ENCODE results near the gene ITPK1.

Gene ITPK1

DNA sequence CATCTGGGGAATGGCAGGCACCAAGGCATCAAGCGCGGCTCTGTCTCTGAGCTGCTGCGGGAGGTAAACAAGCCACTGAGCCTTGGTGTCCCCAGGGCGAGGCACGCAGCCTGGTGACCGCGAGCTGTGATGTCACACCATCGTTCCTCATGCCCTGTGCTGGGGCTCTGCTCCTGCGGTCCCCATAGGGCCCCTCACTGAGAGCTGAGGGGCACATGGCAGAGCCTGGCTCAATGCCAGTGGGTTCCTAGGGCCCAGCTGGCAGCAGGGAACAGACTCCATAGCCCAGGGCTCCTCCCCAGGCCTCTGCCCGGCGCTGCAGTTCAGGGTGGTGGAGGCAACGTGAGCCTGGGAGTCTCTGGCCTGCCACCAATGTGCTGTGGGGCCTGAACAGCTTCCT is 170.2 kb downstream of the ITPK1 start:
- DNase-seq: no peak

- DNase-seq: no peak
Measured at GRCh38 chr14:92944976-92945375, 170.7 kb downstream of the ITPK1 start.

DNA sequence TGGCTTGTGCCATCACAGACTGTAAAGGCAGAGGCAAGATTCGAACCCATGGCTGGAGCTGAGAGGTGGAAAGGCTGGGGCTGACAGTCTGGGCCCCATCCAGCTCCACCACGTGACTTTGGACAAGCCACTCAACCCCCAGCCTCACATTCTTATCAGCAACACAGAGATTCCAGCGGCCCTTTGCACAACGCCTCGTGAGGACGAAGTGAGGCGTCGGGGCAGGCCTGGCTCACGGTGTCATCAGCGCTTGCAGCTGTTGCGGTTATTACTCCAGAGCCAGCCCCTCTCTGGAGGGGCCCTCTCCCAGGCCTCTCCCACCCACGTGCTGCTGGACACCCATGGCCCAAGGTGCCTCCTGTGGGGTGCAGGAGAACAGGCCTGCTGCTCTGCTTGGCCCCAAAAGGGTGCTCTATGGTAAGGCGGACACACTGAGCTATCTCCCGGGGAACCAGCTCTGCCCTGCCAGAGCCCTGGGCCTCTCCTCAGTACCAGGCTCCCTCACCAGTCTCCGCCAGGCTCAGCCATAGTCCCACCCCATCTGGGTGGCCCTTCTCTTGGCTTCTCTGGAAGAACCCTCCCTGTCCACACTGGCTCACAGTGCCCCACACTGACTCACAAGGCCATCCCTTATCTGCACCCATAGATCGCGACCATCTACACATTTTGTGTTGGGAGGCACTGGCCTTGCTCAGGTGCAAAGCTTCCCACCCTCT is 171.7 kb downstream of the ITPK1 start:
- no peak for DNase-seq

DNA sequence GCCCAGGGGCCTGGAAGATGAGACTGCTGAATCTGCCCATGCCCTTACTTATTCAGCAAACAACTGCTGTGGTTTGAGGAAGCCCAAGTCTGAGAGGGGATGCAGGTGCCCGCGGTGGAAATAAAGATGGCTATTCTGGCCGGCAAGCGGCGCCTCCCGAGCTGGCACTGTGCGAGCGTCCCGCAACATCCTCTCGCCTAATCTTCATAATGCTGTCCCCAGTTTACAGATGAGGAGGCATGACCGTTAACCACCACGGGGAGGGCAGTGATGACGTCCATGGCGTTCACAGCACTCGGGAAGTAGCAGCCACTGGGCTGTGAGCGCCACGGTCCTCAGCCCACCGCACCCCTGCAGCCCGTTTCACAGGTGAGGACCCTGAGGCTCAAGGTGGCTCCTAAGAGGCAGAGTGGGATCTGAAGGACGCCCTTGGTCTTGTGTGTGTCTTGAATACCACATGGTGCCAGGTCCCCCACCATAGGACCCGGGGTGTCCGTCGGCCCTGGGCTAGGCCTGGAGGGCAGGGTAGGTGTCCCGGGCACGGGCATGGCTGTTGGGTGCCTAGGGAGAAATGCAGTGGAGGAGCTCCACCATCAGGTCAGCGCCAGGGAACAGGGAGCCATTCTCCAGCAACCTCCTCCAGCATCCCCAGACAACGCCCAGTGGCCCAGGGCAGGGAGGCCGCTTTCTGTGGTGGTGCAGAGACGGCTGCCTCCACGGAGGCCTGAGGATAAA is 172.6 kb downstream of the ITPK1 start:
- no peak for DNase-seq

DNA sequence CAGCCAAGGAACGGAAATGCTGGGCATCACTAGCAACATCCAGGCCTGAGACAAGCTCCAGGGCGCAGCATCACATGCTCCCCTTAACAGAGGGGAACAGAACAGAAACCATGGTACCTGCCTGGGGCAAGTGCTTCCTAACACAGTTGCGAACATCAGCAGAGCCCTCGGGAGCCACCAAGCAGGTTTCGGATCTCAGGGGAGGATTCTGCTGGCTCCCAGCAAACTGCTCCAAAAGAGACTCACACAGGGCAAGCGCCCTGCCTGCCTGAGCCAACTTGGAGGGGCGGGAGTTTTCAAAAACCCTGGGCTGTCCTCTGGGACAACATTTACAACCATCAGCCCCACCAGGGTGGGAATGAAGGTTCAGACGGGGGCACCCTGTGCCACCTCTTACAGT is 173.1 kb downstream of the ITPK1 start:
- no peak for DNase-seq

DNA sequence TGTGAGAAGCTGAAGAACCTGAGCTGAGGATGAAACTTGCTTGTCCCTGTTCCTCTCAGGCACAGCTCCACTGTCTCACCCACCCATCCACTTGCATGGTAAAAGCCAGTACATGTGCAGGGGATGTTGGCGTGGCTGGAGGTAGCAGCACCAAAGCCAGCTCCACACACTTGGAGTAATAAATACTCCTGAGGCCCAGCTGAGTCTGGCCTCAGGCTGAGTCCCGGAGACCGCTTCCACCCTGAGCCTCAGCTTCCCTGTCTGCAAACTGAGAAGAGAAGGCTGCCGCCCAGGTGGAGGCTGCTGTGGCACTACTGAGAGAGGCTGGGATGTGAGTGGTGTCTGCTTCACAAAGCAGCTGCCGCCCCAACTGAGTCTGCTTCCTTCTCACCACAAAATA is 173.6 kb downstream of the ITPK1 start:
- no peak for DNase-seq

GRCh38 chr14:92941531-92941930 is 174.2 kb downstream of the ITPK1 start:
- DNase-seq: no peak

DNA sequence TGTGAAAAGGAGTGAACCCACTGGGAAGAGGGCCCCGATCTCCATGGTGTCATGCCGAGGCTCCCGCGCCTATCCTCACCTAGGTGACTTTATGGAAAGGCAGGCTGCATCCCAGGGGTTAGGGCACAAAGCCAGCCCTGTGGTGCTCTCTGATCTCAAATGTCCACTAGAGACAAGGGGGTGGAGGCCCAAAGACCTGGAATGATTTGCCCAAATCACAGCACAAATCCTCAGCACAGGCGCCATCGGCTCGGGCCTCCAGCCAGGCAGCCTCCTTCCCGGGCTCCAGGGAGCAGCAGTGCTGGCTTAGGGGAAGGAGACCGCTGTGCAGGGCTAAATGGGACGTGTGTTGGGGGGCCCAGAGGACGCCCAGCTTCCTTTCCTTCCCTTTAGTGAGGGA is 175.2 kb downstream of the ITPK1 start:
- no peak for DNase-seq

GRCh38 chr14:92939699-92940098 is 176.0 kb downstream of the ITPK1 start:
- DNase-seq: no peak

GRCh38 chr14:92938890-92939671 is 176.6 kb downstream of the ITPK1 start:
- DNase-seq: no peak

GRCh38 chr14:92938235-92938875 is 177.4 kb downstream of the ITPK1 start:
- no peak for DNase-seq

DNA sequence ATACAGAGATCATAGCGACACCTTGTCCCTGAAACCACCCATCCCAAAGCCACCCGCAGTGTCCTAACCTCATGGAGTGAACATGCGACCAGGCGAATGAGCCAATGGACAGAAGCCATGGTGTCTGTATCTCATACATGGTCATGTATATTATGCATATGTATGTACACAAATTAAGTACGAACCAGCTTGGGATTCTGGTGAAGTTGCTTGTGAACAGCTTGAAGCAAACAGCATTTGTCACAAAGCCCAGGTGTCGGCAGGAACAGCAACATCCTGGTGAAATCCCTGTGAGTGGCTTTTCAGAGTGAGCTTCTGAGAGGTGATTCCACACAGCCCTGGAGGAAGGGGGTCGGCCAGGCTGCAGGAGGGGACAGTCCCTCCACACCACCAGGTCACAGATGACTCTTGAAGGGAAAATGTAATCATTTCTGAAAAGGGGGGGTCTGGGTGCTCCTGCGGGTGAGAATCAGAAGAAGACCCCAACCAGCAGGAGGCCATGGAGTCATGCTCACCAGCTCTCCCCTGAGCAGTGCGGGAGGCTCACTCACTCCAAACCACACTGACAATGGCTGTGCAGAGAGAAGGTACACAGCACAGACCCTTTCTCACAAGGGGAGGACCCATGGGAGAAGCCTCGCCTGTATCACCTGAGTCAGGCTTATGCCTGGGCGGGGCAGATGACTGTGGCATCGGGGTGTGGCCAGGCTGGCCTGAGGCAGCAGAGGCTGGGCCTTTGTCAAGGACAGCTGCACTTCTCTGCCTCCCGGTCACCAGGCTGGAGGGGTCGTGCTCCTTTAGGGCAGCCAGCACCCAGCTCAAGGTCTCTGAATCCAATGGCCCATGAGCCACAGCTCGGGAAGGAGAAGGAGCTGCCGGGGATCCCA is 178.4 kb downstream of the ITPK1 start:
- DNase-seq: no peak

DNA sequence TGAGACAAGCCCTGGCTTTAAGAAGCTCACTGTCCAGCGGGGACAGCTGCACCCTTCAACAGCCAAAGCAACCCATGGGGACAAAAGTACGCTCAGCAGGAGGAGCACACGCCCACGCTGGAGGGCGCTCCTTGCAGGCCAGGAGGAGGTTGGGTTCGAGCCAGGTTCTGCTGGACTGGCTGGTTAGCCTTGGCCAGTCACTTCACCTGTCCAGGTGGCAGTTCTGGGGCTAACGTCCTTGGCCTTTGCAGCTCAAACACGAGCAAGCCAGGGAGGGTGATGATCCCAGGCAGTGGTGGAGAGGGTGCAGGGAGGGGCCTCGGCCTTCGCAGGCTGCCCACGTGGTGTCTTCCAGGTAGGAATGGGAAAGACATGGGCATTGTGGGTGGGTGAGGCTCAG is 179.6 kb downstream of the ITPK1 start:
- no peak for DNase-seq

DNA sequence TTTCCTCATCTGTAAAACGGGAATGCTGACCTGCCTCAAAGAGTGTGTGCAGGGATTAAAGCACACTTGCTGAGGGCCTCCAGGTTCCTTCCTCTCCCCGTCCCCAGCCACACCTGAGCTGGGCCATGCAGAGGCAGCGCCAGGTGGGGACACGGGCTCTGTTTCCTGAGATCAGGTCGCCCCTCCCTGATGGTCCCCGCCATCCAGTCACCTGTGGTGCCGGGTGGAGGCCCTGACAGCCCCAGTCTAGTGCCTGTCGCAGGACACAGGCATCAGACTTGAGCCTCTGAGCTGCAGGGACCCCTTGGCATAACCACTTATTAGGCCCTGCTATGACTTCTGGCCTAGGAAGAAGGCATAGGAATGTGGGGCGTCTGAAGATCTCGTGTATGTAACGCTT is 180.3 kb downstream of the ITPK1 start:
- DNase-seq: no peak

DNA sequence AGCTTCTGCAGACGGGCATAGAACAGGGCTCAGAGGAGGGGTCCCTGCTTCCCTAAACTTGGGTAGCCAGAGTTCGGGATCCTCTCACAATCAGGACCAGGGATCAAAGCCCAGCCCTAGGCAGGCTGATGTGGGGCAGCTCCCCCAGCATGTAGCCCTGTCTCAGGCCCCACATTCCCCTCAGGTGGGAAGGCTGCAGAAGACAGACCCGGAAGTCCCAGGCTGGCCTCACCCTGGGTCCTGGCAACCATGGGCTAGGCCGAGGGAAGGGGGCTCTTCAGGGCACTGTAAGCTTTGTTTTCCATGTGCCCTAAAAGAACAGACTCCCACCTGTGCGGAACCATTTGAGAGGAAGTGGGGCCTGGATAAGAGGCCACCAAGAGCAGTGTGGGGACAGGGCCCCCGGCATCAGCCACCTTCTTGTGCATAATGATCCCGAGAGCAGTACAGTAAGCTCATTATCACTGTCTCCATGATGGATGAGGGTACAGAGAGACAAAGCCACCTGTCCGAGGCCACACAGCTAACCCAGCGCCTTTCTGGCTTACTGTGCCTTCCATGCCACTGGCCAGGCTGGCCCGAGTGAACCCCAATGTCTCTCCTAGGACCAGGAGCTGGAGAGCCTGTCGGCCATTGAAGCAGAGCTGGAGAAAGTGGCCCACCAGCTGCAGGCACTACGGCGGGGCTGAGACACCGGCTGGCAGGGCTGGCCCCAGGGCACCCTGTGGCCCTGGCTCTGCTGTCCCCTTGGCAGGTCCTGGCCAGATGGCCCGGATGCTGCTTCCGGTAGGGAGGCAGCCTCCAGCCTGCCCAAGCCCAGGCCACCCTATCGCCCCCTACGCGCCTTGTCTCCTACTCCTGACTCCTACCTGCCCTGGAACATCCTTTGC is 181.3 kb downstream of the ITPK1 start:
- DNase-seq: no peak

GRCh38 chr14:92933481-92933880 is 182.2 kb downstream of the ITPK1 start:
- DNase-seq: no peak

DNA sequence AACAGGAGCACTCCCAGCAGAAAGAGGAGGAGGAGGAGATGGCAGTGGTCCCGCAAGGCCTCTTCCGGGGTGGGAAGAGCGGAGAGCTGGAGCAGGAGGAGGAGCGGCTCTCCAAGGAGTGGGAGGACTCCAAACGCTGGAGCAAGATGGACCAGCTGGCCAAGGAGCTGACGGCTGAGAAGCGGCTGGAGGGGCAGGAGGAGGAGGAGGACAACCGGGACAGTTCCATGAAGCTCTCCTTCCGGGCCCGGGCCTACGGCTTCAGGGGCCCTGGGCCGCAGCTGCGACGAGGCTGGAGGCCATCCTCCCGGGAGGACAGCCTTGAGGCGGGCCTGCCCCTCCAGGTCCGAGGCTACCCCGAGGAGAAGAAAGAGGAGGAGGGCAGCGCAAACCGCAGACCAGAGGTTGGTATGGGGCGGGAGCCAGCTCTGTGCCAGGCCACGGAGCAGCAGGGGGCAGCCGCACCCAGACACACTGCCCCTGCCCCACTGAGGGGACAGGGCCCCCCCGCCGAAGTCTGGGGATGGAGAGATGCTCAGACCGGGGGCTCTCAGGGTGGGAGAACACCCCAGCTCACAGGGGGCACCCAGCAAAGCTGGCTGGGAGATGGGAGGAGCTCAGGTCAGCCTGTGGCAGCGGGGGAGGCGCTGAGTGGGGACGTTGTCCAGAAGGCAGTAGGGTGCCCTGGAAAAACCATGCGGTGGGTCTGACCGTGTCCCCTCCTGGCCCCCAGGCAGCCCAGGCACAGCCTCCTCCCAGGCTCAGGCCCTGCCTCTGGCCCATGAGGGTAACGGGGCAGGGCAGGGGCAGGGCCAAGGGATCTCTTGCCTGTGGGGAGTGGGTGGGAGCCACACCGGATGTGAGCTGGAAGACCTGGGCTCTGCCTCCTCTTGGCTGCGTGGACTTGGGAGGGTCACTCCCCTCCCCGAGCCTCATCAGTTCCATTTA is 183.0 kb downstream of the ITPK1 start:
- no peak for DNase-seq

- no peak for DNase-seq
Measured at GRCh38 chr14:92931681-92932447, 183.9 kb downstream of the ITPK1 start.

Measured in CD4-positive, alpha-beta T cell treated with Interleukin-1 beta for 1 hour (primary cell).